Prostate gland (tissue), 2 donors: Measurements from ENCODE around the gene PRDX5.

Source experiments
- POLR2A ChIP-seq: fragments of 450-650 bp; IDR thresholded peaks from one replicate; pipeline ENCODE4 v1.6.1; 2016; ENCODE audit warnings: antibody characterized with exemption, mild to moderate bottlenecking
- POLR2AphosphoS5 ChIP-seq: sonication (generic); formaldehyde crosslinking; IDR thresholded peaks from one replicate; pipeline ENCODE4 v1.6.1; 2017; ENCODE audit warnings: antibody characterized with exemption
- TF ChIP-seq, protein P1 (sequence below), 4 experiments: fragments of 200-600 bp in 2 of 4; fragments of 450-650 bp in 2 of 4; sonication (generic) in 2 of 4; IDR thresholded peaks; 1 replicate in 3 of 4; 2 replicates in 1 of 4; pipeline ENCODE4 v1.5.1; 2016 to 2019; ENCODE audit warnings: antibody characterized with exemption in 4 of 4, mild to moderate bottlenecking in 2 of 4, moderate library complexity in 2 of 4

DNA sequence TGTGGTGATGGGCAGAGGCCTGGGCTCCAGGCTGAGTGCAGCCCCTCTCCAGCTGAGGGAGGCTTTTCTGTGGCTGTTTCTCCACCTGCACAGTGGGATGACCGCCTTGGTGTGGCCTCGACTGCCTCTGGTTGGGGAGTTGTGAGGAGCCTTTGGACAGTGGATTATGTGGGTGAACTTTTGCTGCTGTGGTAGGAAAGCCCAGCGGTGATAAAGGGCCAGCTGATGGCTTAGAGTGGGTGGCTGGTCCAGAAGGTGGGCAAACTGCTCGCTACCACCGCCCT, 13.9 kb upstream of the PRDX5 start:
- no peak for TF ChIP-seq POLR2A
- TF ChIP-seq, protein P1, sequence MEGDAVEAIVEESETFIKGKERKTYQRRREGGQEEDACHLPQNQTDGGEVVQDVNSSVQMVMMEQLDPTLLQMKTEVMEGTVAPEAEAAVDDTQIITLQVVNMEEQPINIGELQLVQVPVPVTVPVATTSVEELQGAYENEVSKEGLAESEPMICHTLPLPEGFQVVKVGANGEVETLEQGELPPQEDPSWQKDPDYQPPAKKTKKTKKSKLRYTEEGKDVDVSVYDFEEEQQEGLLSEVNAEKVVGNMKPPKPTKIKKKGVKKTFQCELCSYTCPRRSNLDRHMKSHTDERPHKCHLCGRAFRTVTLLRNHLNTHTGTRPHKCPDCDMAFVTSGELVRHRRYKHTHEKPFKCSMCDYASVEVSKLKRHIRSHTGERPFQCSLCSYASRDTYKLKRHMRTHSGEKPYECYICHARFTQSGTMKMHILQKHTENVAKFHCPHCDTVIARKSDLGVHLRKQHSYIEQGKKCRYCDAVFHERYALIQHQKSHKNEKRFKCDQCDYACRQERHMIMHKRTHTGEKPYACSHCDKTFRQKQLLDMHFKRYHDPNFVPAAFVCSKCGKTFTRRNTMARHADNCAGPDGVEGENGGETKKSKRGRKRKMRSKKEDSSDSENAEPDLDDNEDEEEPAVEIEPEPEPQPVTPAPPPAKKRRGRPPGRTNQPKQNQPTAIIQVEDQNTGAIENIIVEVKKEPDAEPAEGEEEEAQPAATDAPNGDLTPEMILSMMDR (IDR thresholded peaks at IDR 0.05) = no peak
- no peak for TF ChIP-seq POLR2AphosphoS5
